Upper lobe of left lung (tissue), 4 donors: ENCODE data around the gene CDC25A.

Source experiments
- CTCF ChIP-seq, 6 experiments: fragments of 450-650 bp in 4 of 6; fragments of 200-600 bp in 2 of 6; sonication (generic) in 2 of 6; IDR thresholded peaks; one replicate each; pipeline ENCODE4 v1.5.1; 2016 to 2019; ENCODE audit warnings: antibody characterized with exemption in 6 of 6
- POLR2A ChIP-seq, 4 donors: fragments of 450-650 bp; IDR thresholded peaks; one replicate each; pipeline ENCODE4 v1.5.1; 2016 to 2017; ENCODE audit warnings: antibody characterized with exemption in 4 of 4, mild to moderate bottlenecking in 2 of 4

- TF ChIP-seq POLR2A (IDR thresholded peaks at IDR 0.05), result no peak
- TF ChIP-seq CTCF (IDR thresholded peaks at IDR 0.05), result no peak
Measured at GRCh38 chr3:48125013-48125705, 63.1 kb downstream of the CDC25A start.
